Brain microvascular endothelial cell (primary cell): ENCODE data around the gene PIP4K2A.
"Not testable (repeated sequence)": the region's sequence is repeated elsewhere in the genome, so short reads cannot be mapped to it uniquely, and the experiment has no call there.

ENCODE experiments used
- DNase-seq: peaks from one replicate; pipeline ENCODE4 v3.0.0-alpha.2; 2020
- H3K27ac ChIP-seq: fragments of 250-450 bp; sonication (Bioruptor Pico); 2 replicates; pipeline ENCODE4 v1.5.1; 2020; ENCODE audit warnings: mild to moderate bottlenecking, moderate library complexity
- H3K27me3 ChIP-seq: fragments of 250-450 bp; sonication (Bioruptor Pico); replicated peaks from 2 replicates; pipeline ENCODE4 v1.5.1; 2020; ENCODE audit warnings: mild to moderate bottlenecking
- H3K36me3 ChIP-seq: fragments of 250-450 bp; sonication (Bioruptor Pico); replicated peaks from 2 replicates; pipeline ENCODE4 v1.5.1; 2020; ENCODE audit warnings: mild to moderate bottlenecking
- H3K4me3 ChIP-seq: 2 replicates; pipeline ENCODE4 v1.5.1; 2011; ENCODE audit warnings: low read depth, mild to moderate bottlenecking, control low read depth, low read length, moderate library complexity
- in situ Hi-C: cut with HindIII; loops from 2 replicates; pipeline ENCODE4 v1.10.0; 2017; ENCODE audit warnings: low sequenced_read_pairs, low pct_ligation_motif_present
- TF ChIP-seq, protein P1 (sequence below): IDR thresholded peaks from 2 replicates; pipeline ENCODE4 v1.5.1; 2011; ENCODE audit warnings: low read depth, mild to moderate bottlenecking, moderate library complexity, low read length, control low read depth, inconsistent platforms; ENCODE audit errors: missing control alignments

Gene PIP4K2A

DNA sequence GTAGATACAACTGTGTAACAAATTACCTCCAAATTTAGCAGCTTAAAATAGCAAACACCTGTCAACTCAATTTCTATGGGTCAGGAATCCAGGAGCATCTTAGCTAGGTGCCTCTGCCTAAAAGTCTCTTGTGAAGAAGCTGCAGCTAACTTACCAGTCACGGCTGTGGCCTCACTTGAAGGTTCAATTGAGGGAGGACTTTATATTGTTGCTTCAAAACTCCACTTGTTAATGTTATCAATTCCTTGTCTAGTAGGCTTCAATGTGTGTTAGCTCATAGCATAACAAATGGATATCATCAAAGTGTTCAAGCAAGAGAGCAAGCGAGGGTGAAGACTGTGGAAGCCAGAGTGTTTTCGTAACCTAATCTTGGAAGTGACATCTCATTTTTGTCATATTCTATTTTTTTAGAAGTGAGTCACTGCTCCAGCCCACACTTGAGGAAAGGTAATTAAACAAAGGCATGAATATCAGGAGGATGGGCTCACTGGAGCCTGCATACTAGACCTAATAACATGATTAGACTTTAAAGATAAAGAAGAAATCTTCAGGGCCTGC is 196.1 kb downstream of the PIP4K2A start:
- in situ Hi-C loops, result no loop called here
- TF ChIP-seq, protein P1, sequence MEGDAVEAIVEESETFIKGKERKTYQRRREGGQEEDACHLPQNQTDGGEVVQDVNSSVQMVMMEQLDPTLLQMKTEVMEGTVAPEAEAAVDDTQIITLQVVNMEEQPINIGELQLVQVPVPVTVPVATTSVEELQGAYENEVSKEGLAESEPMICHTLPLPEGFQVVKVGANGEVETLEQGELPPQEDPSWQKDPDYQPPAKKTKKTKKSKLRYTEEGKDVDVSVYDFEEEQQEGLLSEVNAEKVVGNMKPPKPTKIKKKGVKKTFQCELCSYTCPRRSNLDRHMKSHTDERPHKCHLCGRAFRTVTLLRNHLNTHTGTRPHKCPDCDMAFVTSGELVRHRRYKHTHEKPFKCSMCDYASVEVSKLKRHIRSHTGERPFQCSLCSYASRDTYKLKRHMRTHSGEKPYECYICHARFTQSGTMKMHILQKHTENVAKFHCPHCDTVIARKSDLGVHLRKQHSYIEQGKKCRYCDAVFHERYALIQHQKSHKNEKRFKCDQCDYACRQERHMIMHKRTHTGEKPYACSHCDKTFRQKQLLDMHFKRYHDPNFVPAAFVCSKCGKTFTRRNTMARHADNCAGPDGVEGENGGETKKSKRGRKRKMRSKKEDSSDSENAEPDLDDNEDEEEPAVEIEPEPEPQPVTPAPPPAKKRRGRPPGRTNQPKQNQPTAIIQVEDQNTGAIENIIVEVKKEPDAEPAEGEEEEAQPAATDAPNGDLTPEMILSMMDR, result no peak
- DNase-seq, result no peak
- Histone ChIP-seq H3K27ac (no peak overlapping the region), H3K4me3 (no peak overlapping the region), H3K27me3 (no peaks in the 10 kb centered on the region), H3K36me3 (no peaks in the 10 kb centered on the region)

DNA sequence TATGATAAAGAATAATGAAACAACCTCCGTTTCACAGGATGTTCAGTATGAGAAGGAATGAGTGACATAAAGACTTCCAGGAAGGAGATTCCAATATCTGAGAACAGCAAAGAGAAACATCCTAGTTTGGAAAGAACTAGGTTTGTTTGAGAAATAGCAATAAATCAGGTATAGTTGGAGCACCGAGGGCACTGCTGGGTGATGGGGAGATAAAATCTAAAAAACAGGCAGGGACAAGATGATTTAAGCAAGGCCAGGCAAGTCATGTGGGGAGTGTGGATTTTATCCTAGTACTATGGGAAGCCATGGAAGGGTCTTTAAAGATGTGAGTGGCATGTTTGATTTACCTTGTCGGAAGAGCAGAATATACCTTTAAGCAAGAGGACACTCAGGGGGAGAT is 199.4 kb downstream of the PIP4K2A start:
- in situ Hi-C loops, result no loop called here

DNA sequence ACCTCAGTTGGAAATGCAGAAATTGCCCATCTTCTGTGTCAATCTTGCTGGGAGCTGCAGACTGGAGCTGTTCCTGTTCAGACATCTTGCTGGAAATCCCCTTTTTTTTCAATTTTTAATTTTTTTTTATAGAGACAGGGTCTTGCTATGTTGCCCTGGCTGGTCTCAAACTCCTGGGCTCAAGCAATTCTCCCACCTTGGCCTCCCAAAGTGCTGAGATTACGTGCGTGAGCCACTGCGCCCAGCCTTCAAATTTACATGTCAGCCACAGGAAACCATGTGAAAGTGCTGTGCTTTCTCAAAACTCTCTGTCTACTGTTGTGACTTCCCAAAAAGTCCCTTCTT is 200.0 kb downstream of the PIP4K2A start:
- DNase-seq, H3K27me3 ChIP-seq, H3K36me3 ChIP-seq, H3K4me3 ChIP-seq, in situ Hi-C loops, H3K27ac ChIP-seq: not testable (repeated sequence)

More for the DNA sequence above, 199.4 kb downstream of the PIP4K2A start:
- Histone ChIP-seq H3K36me3 (no peaks in the 10 kb centered on the region), H3K4me3 (no peak overlapping the region), H3K27ac (no peak overlapping the region), H3K27me3 (no peaks in the 10 kb centered on the region)
- TF ChIP-seq, protein P1, result no peak
- DNase-seq, result no peak

DNA sequence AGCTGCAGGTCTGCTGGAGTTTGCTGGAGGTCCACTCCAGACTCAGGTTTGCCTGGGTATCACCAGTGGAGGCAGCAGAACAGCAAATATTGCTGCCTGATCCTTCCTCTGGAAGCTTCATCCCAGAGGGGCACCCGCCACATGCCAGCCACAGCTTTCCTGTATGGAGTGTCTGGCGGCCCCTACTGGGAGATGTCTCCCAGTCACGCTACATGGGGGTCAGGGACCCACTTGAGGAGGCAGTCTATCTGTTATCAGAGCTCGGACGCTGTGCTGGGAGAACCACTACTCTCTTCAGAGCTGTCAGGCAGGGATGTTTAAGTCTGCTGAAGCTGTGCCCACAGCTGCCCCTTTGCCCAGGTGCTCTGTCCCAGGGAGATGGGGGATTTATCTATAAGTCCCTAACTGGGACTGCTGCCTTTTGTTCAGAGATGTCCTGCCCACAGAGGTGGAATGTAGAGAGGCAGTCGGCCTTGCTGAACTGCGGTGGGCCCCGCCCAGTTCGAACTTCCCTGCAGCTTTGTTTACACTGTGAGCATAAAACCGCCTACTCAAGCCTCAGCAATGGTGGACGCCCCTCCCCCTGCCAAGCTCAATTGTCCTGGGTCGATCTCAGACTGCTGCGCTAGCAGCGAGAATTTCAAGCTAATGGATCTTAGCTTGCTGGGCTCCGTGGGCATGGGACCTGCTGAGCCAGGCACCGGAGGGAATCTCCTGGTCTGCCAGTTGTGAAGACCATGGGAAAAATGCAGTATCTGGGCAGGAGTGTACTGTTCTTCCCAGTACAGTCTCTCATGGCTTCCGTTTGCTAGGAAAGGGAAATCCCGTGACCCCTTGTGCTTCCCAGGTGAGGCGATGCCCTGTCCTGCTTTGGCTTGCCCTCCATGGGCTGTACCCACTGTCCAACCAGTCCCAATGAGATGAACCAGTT is 200.6 kb downstream of the PIP4K2A start:
- H3K27me3 ChIP-seq, H3K4me3 ChIP-seq, in situ Hi-C loops, H3K36me3 ChIP-seq, H3K27ac ChIP-seq: not testable (repeated sequence)
- DNase-seq, result peak; percentile 14
- TF ChIP-seq, protein P1, result peak; percentile 15

DNA sequence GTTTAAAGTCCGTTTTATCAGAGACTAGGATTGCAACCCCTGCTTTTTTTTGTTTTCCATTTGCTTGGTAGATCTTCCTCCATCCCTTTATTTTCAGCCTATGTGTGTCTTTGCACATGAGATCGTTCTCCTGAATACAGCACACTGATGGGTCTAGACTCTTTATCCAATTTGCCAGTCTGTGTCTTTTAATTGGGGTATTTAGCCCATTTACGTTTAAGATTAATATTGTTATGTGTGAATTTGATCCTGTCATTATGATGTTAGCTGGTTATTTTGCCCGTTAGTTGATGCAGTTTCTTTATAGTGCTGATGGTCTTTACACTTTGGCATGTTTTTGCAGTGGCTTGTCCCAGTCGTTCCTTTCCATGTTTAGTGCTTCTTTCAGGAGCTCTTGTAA is 202.4 kb downstream of the PIP4K2A start:
- H3K27me3 ChIP-seq, H3K36me3 ChIP-seq, in situ Hi-C loops, H3K27ac ChIP-seq, H3K4me3 ChIP-seq, DNase-seq: not testable (repeated sequence)

DNA sequence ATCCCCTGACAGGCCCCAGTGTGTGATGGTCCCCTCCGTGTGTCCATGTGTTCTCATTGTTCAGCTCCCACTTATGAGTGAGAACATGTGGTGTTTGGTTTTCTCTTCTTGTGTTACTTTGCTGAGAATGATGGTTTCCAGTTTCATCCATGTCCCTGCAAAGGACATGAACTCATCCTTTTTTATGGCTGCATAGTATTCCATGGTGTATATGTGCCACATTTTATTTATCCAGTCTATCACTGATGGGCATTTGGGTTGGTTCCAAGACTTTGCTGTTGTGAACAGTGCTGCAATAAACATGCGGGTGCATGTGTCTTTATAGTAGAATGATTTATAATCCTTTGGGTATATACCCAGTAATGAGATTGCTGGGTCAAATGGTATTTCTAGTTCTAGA is 206.2 kb downstream of the PIP4K2A start:
- H3K27ac ChIP-seq, DNase-seq, in situ Hi-C loops, H3K4me3 ChIP-seq, H3K27me3 ChIP-seq, H3K36me3 ChIP-seq: not testable (repeated sequence)

DNA sequence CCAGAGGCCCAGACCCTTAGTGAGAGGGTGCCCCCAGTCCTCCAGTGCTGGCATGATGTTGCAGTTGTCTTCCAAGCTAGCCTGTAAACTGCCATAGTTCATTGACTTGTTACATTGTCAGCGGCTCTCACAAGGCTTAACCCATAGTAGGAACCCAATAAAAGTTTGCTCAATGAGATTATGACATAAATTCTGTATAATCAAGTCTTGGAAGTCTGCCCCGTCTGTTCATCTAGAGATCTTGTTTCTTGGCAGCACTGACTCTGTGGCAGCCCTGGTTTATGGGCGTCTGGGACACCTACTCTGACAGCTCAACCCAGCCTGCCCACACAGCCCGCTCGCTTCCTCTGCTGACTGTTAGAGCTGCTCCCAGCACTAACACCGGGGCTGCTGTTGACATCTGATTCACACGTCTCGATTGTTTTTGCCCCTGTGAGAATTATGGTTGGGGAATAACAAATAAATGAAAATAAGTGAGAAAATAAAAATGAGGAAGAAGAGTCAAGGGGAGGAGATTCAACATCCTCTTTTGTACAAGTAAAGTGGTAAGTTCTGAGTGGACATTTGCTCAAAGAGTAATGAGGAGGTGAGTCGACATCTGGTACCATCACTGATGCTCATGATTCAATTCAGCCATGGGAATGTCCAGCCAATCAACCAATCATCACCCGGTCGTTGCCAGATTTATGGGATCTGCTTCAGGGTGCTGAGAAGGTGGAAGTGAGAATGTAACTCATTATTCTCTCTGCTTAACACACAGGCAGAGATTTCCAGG is 208.3 kb downstream of the PIP4K2A start:
- no peak overlapping the region for H3K27ac ChIP-seq
- H3K36me3 ChIP-seq, result no peaks in the 10 kb centered on the region
- DNase-seq, result no peak
- in situ Hi-C loops, result no loop called here
- H3K27me3 ChIP-seq, result no peaks in the 10 kb centered on the region
- TF ChIP-seq, protein P1, result no peak
- no peak overlapping the region for H3K4me3 ChIP-seq
